GM10248 (cell line): ENCODE results near the gene DDHD1.

Source experiments
- CTCF ChIA-PET: fragments of 300-600 bp; sonication (Branson Sonifier 250); formaldehyde crosslinking; extraction: SDS; loops from one replicate; lab custom pipeline; 2021; ENCODE audit warnings: antibody characterized with exemption; lab: Yijun Ruan, JAX
- POLR2A ChIA-PET: fragments of 350-650 bp; sonication (Branson Sonifier 250); formaldehyde crosslinking; extraction: SDS; loops from one replicate; lab custom pipeline; 2020; ENCODE audit warnings: antibody characterized with exemption; lab: Yijun Ruan, JAX
- DNase-seq: peaks from one replicate; pipeline ENCODE4 v3.0.0; 2012; ENCODE audit errors: extremely low spot score
- CTCF ChIP-seq: IDR thresholded peaks from 2 replicates; pipeline ENCODE4 v1.5.1; 2012; ENCODE audit warnings: mild to moderate bottlenecking, low read depth; ENCODE audit errors: extremely low read depth, missing control alignments, control extremely low read depth

Gene DDHD1

GRCh38 chr14:53004976-53005375, 148.1 kb downstream of the DDHD1 start:
- ChIA-PET CTCF (no interaction called here), POLR2A (no interaction called here)
- no peak for TF ChIP-seq CTCF
- DNase-seq, result no peak

DNA sequence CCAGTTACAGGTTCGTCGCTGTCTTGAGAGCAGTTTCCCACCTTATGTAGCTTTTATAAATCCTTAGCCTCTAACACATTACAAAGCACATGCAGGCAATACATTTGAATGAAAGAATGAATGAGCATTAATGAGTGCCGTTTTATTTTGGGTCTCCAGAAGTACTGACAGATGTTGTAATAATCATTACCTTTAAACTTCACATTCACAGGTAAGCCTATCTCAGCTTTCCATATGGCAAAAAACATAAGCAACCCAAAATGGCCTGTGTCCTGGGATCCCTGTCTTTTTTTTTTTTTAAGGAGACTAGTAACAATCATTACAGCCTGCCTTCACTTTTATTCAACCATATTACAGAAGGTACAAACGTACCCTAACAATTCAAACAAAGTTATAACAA, 149.3 kb downstream of the DDHD1 start:
- ChIA-PET POLR2A (no interaction called here), CTCF (no interaction called here)
- no peak for DNase-seq
- TF ChIP-seq CTCF, result no peak

DNA sequence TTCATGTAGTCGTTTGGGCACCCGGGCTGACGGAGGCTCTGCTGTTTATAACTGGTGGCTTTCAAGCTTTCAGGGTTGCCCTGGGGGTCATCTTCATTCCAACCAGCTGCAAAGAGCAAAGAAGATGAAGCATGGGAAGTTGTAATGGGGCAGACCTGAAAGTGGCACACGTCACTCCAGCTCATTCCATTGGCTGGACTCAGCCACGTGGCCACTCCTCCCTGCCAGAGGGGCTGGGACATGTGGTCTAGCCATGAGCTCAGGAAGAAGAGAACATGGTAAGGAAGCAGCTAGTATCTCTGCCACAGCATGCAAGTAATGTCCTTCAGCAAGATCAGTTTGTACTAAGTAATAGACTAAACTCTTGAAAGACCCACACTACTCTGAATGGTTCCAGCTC, 150.5 kb downstream of the DDHD1 start:
- TF ChIP-seq CTCF, result no peak
- ChIA-PET CTCF (interaction anchor here (1.2 kb wide), 1 partner anchor 8 kb away, joined by 3 read pairs; no protein-coding TSS in a partner anchor), POLR2A (no interaction called here)
- no peak for DNase-seq

DNA sequence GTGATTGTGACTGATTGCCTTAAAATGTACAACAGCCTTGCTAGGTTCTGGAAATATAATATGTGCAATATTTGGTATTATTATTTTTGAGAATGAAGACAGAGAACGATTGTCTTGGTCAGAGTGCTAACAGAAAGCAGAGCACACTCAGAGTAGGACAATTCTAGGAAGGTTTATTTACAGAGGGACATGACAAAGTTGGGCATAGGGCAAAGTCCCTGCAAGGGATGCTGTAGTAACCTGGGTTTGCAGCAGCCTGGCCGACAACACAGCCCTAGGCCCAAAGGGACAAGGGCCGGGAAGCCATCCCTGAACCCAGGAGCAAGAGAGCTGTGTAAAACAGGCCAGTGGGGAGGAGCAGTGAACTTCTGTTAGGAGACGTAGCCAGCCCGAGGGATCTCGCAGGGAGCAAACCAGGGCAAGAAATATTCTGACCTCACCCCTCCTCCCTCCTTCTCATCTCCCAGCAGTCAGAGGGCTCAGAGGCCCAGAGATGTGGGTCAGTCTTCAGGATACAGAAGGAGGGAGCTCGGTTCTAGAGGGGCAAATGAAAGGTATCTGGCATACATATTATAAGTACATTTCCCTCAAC, 151.2 kb downstream of the DDHD1 start:
- DNase-seq, result no peak
- no peak for TF ChIP-seq CTCF
- CTCF ChIA-PET, result interaction anchor here (1.2 kb wide), 1 partner anchor 8 kb away, joined by 3 read pairs; no protein-coding TSS in a partner anchor
- POLR2A ChIA-PET, result no interaction called here

DNA sequence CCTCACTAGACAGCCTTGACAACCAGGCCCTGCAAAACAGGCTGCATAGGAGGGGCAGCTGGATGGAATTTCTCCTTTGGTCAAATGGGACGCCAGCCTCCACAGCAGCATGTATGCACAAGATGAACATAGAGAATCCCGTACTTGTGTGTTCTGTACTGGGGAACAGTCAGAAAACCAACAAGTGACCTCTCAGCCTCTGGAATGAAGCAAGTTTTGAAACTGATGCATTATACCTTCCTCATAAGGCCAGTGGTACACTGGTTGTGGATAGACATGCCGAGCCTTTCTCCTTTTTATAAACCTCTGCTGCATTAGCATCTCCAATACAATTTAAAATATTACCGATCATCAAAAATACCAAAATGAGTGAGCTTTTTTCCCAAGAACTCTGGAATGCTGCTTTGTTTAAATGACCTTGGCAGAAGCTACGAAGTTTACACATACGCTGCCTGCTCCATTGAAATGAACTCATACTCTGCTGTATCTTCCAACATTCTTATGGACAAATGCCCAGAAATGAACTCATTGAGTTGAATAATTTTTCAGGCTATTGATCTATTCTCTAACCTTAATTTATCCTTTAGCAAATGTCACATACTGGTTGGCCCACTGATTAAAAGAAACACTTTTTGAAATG, 154.6 kb downstream of the DDHD1 start:
- ChIA-PET POLR2A (no interaction called here), CTCF (interaction anchor here (0.9 kb wide), 1 partner anchor 16 kb away, joined by 4 read pairs; no protein-coding TSS in a partner anchor)

GRCh38 chr14:52996493-52996892, 156.6 kb downstream of the DDHD1 start:
- no peak for DNase-seq
- no peak for TF ChIP-seq CTCF
- POLR2A ChIA-PET, result no interaction called here
- CTCF ChIA-PET, result interaction anchor here (1.0 to 1.3 kb wide), 3 partner anchors 15 to 59 kb away, joined by 3 to 7 read pairs (median 3); no protein-coding TSS in a partner anchor

More for the DNA sequence above, 154.6 kb downstream of the DDHD1 start:
- no peak for DNase-seq
- no peak for TF ChIP-seq CTCF
